NCI-H82 (cell line): ENCODE data around the gene XRCC5.
"Not testable (repeated sequence)": the region's sequence is repeated elsewhere in the genome, so short reads cannot be mapped to it uniquely, and the experiment has no call there.

Experiments used
- DNase-seq: peaks from one replicate; lab custom pipeline; 2025; lab: John Stamatoyannopoulos, UW

XRCC5 gene

DNA sequence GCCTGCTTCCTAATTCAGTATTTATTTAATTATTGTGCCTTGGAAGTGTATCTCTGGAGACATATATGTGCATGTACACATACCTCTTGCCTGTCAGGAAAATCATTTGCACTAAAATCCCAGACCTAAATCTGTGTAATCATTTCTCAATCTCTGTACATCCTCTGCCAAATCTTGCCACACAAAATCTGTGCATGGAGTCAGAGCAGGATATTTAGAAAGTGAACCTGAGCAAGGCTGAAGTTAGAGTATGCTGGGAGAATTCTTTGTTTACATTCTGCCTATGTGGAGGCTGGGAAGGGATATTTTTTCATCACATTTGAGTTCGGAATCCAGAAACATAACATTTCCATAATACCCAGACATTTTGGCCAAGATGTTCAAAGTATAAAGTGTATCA, 9.3 kb downstream of the XRCC5 start:
- no peak for DNase-seq

DNA sequence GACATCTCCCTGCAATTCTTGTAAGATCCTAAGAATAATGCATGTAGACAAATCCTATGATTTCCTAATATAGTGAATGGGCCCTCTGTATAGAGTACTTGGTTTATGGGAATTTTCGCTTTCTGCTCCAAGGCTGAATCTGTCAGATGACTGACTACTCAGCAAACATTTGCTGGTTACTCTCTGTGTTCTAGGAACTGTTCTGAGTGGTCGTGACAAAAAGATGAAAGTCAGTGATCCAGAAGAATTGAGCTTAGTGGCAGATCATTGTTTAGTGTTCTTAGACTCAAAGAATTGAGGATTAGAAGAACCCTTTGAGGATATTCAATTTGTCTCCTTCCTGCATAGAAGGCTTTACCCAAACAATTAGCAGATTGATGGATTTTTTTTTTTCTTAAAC, 10.0 kb downstream of the XRCC5 start:
- no peak for DNase-seq

DNA sequence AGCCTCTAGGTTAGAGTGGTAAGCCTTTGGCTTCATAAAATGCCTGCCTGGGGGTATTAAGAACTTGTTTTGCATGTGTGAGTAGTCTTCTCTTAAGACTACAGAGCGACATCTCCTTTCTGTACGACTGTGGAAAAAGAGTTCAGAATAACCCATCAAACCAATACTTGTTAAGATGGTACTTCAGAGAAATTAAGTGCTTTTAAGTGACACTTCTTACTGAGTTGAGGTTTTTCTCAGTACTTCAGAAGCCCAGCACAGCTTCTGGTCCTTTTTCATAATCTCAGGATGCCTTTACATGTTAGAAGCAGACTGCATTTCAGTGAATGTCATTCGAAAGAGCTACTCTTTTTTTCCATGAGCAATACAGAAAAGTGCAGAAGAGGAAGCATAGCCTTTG, 10.8 kb downstream of the XRCC5 start:
- no peak for DNase-seq

DNA sequence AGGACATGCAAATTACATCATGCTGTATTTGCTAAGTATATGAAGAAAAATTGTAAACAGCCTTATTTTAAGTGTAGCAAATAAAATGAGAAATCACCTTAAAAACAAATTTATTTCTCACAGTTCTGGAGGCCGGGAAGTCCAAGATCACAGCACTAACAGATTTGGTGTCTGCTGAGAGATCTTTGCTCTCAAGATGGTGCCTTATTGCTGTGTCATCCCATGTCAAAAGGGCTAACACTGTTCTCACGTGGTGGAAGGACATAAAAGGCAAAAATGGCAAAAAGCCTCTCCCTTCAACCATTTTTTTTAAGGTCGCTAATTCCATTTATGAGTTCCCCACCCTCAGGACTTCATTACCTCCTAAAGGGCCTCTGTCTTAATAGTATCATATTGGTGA, 12.1 kb downstream of the XRCC5 start:
- no peak for DNase-seq

DNA sequence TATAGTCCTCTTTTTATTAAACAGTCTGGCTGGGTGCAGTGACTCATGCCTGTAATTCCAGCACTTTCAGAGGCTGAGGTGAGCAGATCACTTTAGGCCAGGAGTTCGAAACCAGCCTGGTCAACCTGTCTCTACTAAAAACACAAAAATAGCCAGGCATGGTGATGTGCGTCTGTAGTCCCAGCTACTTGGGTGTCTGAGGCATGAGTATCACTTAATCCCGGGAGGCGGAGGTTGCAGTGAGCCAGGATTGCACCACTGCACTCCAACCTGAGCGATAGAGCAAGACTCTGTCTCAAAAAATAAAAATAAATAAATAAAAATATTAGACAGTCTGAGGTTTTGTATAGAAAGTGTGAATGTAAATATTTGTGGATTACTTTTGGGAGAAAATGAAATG, 17.8 kb downstream of the XRCC5 start:
- no peak for DNase-seq

DNA sequence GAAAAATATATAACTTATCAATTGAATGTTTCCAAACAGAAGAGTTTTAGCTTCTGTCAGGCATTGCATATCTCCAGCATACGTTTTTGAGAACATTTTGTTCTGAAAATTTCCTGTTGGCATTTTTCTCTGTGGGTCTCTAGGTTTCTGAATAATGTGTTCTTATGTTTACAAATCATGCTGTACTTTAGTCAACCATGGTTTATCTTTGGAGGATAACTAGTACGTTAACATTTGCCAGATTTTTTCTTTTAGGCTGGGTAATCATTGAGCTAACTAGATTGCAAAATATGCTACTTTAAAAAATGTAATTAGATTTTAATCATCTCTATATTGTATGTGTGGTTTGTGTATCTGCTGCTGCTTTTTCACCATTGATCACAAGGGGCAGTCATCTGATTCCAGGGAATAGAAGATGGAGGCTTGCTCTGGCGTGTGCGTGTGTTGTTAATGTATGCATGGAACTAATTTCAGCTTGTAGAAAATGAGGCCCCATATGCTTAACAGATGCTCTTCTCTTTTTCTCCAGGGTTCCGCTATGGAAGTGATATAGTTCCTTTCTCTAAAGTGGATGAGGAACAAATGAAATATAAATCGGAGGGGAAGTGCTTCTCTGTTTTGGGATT, 21.3 kb downstream of the XRCC5 start:
- peak; percentile 18 for DNase-seq

DNA sequence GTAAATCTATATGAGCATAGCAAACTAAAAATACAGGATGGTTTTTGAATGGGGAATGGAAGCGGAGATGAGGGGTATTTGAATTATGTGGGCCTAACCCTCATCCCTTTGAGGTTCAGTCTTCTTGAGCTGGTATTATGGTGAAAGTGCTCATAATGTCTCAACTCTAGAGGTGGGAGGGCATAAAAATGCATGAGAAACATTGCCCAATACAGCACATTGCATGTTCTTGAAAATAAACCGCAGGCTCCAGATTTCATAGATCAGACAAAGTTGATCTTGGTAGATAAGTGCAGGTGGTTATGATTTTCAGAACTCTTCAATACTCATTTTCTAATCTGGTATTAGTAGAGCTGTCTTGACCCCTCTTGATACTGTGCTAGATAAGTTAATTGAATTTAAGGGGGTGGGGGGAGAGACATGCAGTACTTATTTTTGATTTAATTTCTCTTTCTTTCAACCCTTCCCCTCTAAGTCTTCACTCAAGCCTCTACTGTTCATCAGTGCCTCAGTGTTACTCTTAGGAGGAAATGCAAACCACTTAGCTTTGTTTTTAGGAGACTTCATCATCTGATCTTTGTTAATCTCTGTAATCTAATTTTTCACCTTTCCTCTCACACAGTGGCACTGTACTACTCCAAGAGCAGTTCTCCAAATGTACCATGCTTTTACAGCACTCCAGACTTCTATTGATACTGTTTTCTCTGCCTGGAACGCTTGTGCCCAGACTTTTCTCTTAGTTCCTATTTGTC, 22.2 kb downstream of the XRCC5 start:
- DNase-seq: no peak

DNA sequence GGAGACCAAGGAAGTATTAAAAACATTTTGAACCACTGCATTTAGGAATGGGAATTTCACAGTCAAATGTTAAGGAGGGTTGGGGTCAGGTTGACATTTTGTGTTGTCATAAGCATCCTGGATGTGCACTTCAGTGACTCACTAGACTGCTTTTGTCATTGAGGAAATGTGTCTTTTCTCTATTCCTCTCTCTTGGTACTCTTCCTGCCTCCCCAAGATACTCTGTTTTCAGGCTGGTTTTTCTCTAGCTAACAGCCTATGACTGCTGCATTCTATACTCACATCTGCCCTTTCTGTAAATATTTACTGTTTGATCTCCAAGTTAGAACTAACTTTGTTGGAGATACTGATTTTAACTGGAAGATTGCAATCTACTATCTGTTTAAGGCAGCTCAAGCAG, 23.4 kb downstream of the XRCC5 start:
- DNase-seq: no peak

DNA sequence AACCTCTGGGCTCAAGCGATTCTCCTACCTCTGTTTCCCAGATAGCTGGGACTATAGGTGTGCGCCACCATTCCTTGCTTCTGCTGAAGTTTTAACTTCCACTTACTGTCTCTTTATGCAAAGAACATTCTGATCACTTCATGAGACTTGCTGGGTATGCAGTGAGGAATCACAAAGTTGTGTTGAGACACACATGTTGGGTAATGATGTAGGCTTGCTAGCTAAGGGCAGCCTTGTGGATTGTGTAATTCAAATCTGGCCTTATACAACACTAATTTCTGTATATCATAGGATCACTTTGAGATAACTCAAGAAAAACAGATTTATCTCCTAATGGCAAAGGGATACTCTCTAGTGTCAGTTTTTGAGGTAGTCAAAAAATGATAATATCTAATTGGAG, 24.2 kb downstream of the XRCC5 start:
- DNase-seq: no peak

DNA sequence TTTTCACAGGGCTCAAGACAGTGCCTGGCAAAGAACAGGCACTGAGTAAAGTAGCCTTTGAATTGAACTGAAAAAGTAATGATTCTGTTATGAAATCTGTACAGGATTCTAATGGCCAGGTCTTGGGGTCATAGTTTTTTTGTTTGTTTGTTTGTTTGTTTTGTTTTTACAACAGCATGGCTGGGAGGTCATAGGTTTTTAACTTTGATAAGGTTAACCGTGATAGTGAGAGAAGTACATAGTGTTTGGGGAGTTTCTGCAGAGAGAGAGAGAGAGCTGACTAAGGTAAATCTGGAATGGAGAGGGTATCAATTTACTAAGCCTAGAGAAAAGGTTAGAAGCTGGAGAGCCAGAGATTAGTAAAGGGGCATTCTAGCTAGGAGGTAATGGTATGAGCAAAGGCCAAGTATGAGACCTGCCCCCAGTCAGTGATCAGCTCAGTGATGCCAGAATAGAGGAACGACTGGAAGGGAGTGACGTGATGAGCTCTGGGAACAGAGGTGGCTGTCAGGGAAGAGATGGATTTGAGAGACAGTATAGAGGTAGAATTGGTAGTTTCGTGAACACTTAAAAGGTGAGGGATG, 25.9 kb downstream of the XRCC5 start:
- DNase-seq: peak; percentile 32

DNA sequence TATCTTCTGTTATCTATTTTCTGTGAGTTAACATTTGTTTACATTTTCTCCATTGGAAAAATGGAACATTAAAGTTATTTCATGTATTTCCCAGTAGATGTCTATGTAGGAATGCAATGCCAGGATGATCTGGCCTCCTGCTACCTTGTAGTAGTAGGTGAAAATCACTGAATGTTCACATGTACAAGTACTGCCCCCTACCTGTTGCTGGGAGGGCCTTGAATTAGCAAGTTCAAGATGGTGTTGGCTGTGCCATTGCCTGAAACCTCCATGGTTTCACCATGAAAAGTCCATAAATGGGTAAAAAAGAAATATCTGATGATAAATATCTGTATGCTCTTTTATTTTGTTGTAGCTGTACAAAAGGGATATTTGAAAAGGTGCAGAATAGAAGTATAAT, 30.7 kb downstream of the XRCC5 start:
- peak; percentile 70 for DNase-seq

DNA sequence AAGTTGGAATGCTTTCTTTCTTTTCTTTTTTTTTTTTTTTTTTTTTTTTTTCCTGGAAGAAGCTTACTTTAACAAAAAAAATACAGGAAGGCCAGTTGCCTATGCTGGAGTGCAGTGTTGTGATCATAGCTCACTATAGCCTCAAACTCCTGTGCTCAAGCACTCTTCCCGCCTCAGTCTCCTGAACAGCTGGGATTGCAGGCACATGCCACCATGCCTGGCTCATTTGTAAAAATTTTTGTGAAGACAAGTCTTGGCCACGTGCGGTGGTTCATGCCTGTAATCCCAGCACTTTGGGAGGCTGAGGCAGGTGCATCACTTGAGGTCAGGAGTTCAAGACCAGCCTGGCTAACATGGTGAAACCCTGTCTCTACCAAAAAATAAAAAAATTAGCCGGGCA, 32.4 kb downstream of the XRCC5 start:
- DNase-seq: not testable (repeated sequence)

DNA sequence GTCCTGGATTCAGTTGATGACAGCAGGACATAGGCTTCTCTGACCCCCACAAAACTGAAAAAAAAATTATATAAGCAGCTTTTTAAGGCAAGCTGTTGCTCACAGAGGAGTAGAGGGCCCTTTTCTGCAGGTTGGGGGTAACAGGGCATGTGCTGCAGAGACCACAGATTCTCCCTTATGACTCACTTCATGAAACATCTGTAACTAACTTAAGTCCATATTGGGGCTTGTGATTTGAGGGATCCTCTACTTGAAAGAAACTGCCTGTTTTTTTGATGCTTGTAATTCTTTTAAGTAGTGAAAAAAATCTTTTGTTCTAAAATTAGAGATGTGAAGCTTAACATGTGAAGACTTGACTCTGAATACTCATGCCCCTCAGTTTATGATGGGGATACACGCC, 33.4 kb downstream of the XRCC5 start:
- no peak for DNase-seq

DNA sequence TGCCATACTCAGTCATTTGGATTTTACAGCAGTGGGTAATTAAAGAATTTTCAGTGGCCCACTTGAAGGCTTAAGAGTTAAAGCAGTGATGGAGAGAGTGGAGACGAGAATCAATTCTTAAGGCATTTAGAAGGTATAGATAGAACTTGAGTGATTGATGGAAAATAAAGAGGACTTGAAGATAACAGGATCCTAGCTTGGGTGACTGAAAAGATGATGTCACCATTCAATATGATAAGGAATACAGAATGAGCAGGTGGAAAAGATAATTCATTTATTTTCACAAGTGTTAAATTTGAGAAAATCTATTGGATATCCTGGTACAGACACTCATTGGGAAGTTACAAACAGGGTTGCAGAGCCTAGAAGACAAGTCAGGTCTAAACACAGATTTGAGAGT, 35.2 kb downstream of the XRCC5 start:
- DNase-seq: no peak

DNA sequence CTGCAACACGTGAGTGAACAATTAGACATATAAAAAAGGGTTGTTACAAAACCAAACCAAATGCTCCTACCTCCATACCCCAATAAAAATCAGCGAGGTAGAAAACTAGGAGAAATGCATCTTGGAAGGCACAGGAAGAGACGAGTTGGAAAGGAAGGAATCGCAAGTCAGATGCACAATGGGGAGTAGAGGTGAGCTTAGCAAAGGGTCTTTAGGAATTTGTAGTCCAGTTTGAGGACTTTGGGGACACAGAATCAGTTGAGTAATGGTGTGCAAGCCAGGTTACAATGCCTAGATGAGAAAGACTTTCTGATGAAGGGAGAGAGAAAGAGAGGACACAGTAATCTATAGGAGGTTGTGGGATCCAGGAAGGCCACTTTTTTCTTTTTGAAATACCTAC, 35.7 kb downstream of the XRCC5 start:
- no peak for DNase-seq

DNA sequence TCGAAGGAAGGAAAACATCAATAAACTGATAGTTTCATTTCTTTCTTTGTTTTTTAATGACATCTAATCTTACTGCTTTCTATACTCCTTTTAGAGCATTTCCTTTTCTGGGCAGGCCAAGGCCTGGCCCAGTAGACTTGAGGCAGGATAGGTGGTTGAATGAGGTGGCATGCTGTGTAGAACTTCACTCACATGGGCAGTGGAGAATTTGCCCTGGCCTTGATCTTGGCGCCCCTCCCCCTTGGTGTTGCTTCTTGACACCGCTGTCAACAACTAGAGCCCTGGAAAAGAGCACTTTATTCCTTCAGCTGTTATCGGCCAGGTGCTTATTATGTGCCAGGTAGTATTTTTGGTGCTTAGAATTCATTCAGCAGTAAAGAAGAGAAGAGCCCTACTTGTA, 37.4 kb downstream of the XRCC5 start:
- DNase-seq: peak; percentile 42

DNA sequence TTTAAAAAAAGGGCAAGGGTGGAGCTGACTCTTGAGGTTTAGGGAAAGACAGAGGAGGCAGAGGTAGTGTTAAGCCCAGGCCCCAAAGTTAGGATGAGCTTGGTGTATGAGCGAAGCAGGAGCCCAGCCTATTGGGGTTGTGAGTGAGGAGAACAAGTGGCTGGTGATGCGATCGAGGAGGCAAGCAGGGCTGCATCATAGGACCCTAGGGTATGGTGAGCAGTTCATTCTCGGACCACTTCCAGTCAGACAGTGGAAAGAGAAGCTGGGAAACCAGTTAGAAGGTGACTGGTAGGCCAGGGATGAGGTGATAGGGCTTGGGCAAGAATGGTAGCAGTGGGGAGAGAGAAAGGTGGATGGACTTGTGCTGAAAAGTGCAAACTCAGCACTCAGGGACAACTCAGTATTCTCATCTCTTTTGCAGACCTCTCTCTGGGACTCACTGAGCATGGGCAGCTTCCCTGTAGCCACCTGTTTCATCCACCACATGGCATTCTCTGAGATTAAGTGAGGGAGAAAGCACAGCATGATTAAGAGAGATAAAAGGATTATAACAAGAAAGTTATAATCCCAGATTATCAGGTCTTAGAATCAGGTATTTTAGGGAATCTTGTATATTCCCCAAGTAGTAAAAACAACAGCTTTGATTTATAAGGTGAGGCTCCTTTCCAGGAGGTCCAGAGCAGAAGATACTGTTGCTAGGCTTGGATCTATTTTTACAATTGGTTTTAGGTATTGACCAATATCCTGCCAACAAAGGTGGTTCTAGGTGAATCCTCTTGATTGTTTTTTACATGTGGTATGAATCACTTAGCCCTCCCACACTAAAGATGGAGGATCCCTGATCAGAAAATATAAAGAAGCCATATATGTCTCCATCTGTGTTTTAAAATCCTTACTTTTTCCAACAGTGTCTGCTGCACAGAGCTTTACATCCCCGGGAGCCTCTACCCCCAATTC, 38.3 kb downstream of the XRCC5 start:
- peak; percentile 93 for DNase-seq

DNA sequence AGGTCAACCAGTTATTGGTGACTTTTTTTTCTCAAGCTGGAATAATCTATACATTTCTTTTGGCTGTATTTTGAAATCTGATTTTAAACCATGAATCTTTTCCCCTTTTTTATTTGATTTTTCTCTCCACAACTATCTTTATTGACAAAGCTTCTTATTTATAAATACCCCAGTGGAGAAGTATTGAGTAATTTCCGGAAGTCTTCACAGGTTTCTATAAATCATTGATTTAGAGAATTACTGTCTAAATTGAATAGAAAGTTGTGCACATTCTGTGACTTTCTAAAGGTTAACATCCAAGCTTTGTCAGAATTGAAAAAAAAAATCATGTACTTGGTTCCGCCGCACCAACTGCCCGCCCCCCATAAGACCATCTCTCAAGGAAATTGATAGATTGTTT, 39.8 kb downstream of the XRCC5 start:
- no peak for DNase-seq

DNA sequence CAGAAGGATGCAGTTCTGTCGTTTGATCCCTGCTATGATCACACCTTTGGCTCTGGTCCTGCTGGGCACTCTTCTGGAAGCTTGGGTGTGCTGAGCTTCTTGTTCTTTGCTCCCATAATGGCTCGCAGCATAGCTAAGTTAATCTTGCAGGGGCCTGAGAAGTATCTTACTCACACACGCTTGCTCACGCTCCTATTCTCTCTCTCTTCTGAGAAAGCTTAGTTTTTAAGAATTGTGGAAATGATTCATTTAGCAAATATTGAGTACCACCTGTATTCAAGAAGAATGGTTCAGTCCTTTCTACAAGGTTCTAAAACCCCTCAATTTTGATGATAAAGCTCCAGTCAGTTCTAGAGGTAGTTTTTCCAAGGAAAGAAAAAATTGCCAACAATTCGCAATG, 40.6 kb downstream of the XRCC5 start:
- no peak for DNase-seq

DNA sequence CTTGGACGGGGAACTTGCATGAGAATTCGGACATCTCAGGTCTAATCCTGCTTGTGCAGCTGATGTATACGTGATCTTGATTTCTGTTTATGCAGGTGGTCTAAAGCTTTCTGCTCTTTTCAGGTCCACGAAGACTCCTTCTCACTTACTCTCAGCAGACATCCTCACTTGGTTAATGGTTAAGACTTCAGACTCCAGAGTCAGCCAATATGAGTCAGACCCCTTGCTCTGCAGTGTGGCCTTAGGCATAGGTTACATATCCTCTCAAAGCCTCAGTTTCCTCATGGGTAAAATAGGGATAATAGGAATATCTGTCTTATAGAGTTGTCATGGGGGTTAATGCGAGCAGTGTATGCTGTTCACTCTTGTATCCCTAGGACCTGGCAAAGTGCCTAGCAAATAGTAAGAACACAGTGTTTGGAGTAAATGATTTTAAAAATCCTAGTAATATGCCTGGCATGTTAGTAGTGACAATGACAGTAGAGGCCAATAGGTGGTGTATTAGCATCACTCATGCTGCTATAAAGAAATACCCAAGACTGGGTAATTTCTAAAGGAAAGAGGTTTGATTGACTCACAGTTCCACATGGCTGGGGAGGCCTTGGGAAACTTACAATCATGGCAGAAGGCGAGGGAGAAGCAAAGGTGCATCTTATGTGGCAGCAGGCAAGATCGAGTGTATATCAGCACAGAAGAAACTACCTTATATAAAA, 42.3 kb downstream of the XRCC5 start:
- DNase-seq: no peak

DNA sequence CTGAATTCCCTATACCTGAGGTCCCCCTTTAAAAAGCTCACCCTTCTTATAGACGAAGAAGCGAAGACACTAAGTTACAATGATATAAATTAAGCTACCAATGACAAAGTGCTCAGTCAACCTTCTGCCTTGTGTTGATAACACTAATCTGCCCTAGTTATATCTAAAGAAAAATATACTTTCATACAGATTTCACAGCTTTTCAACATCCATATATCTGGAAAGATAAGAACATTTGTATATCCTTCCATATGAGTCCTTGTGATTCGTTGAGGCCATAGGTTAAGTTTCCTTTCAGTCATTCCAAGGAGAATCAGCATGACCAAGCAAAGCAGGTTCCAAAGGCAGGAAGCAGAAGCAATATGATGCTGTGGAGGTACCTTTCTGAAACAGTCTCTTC, 46.8 kb downstream of the XRCC5 start:
- no peak for DNase-seq

DNA sequence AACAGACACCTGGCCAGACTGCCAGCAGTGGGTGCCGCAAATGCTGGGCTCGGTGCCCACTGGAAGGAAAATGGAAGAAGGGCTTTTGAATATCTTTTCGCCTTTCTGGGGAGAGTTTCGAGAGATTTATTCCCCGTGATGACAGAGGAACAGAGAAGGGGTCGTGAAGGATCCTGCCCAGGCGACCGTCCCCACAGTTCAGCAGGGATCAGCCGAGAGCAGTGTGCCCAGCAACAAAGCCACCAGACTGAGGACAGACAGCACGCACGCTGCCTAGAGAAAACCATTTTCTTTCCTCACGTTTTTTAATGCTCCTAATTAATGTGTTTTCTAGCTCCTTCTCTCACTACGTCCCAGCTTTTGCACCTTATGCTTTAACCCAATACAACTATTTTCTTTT, 47.7 kb downstream of the XRCC5 start:
- DNase-seq: no peak
